GM23338 (cell line): Measurements from ENCODE around the gene ADAMTSL2. TPM values are rescaled to one million over a fixed set of nuclear protein-coding genes. Genes with fewer than 3 reads are reported as not detected.

Experiments used
- ATAC-seq: fragments of 200-7000 bp; cut with Tn5 transposase; 3 replicates; pipeline ENCODE4 v1.9.1; 2020
- DNase-seq: peaks from one replicate; pipeline ENCODE4 v3.0.0-alpha.2; 2015; ENCODE audit warnings: low spot score
- H2AFZ ChIP-seq: fragments of 200-600 bp; sonication (generic); 2 replicates; pipeline ENCODE4 v1.8.0; 2016; ENCODE audit warnings: antibody characterized with exemption, mild to moderate bottlenecking, moderate library complexity
- H3F3A ChIP-seq: fragments of 200-600 bp; sonication (generic); replicated peaks from 2 replicates; pipeline ENCODE4 v1.8.0; 2017; ENCODE audit warnings: antibody characterized with exemption, mixed run types, low read depth
- H3K27ac ChIP-seq: fragments of 200-600 bp; sonication (generic); 2 replicates; pipeline ENCODE4 v1.6.1; 2016; ENCODE audit warnings: low read depth
- H3K27me3 ChIP-seq: fragments of 200-600 bp; sonication (generic); 2 replicates; pipeline ENCODE4 v1.8.0; 2016; ENCODE audit warnings: mild to moderate bottlenecking, mixed run types, moderate library complexity; ENCODE audit not compliant: insufficient read depth
- H3K36me3 ChIP-seq: fragments of 200-600 bp; sonication (generic); 2 replicates; pipeline ENCODE4 v1.8.0; 2016; ENCODE audit warnings: mild to moderate bottlenecking; ENCODE audit not compliant: insufficient read depth
- H3K4me1 ChIP-seq: fragments of 200-600 bp; sonication (generic); 2 replicates; pipeline ENCODE4 v1.8.0; 2016; ENCODE audit warnings: mild to moderate bottlenecking, moderate library complexity; ENCODE audit not compliant: insufficient read depth
- H3K4me2 ChIP-seq: fragments of 200-600 bp; sonication (generic); 2 replicates; pipeline ENCODE4 v1.7.1; 2017; ENCODE audit warnings: mixed run types
- H3K4me3 ChIP-seq: fragments of 200-600 bp; sonication (generic); 2 replicates; pipeline ENCODE4 v1.6.1; 2016; ENCODE audit warnings: mixed run types
- H3K79me2 ChIP-seq: fragments of 200-600 bp; sonication (generic); replicated peaks from 2 replicates; pipeline ENCODE4 v1.8.0; 2017; ENCODE audit warnings: mild to moderate bottlenecking; ENCODE audit not compliant: insufficient read depth
- H3K9me2 ChIP-seq: fragments of 200-600 bp; sonication (generic); 2 replicates; pipeline ENCODE4 v1.8.0; 2017; ENCODE audit not compliant: insufficient read depth
- H4K20me1 ChIP-seq: fragments of 200-600 bp; sonication (generic); replicated peaks from 2 replicates; pipeline ENCODE4 v1.8.0; 2017; ENCODE audit warnings: mild to moderate bottlenecking; ENCODE audit not compliant: insufficient read depth
- H3K27ac Mint-ChIP-seq: 2 replicates; pipeline ENCODE4 v1.8.0; 2020; ENCODE audit warnings: inconsistent platforms, mild to moderate bottlenecking, moderate library complexity, mixed read lengths
- H3K27me3 Mint-ChIP-seq: 3 replicates; pipeline ENCODE4 v1.8.0; 2022; ENCODE audit warnings: low read depth, mild to moderate bottlenecking, moderate library complexity, mixed read lengths, inconsistent platforms; ENCODE audit not compliant: insufficient read depth, poor library complexity
- H3K36me3 Mint-ChIP-seq: 3 replicates; pipeline ENCODE4 v1.8.0; 2021; ENCODE audit warnings: low read depth, mild to moderate bottlenecking, inconsistent platforms, moderate library complexity, mixed read lengths
- H3K4me1 Mint-ChIP-seq: 3 replicates; pipeline ENCODE4 v1.8.0; 2020; ENCODE audit warnings: mild to moderate bottlenecking, inconsistent platforms, mixed read lengths
- H3K4me3 Mint-ChIP-seq: 3 replicates; pipeline ENCODE4 v1.8.0; 2021; ENCODE audit warnings: moderate library complexity, mild to moderate bottlenecking, inconsistent platforms, mixed read lengths
- H3K9me3 Mint-ChIP-seq: 3 replicates; pipeline ENCODE4 v1.8.0; 2020; ENCODE audit warnings: moderate library complexity, mild to moderate bottlenecking, inconsistent platforms, mixed read lengths
- CREB1 ChIP-seq: fragments of 250-450 bp; sonication (Bioruptor Pico); IDR thresholded peaks from 2 replicates; pipeline ENCODE4 v1.5.0; 2020; ENCODE audit warnings: low read depth, mild to moderate bottlenecking, moderate library complexity
- EZH2 ChIP-seq: fragments of 200-600 bp; sonication (generic); IDR thresholded peaks from one replicate; pipeline ENCODE4 v1.8.0; 2017; ENCODE audit warnings: antibody characterized with exemption, mild to moderate bottlenecking, low read depth; ENCODE audit not compliant: unreplicated experiment
- EZH2phosphoT487 ChIP-seq: fragments of 200-600 bp; sonication (generic); IDR thresholded peaks from one replicate; pipeline ENCODE4 v1.8.1; 2018; ENCODE audit warnings: antibody characterized with exemption; ENCODE audit not compliant: unreplicated experiment
- JUNB ChIP-seq: IDR thresholded peaks from one replicate; pipeline ENCODE4 v1.6.1; 2016; ENCODE audit warnings: antibody characterized with exemption; ENCODE audit not compliant: unreplicated experiment
- NANOG ChIP-seq: IDR thresholded peaks from 2 replicates; pipeline ENCODE4 v1.6.1; 2016; ENCODE audit warnings: antibody characterized with exemption, borderline replicate concordance
- POLR2AphosphoS5 ChIP-seq: IDR thresholded peaks from 2 replicates; pipeline ENCODE4 v1.6.1; 2016; ENCODE audit warnings: antibody characterized with exemption, low read depth
- STAT1 ChIP-seq: IDR thresholded peaks from one replicate; pipeline ENCODE4 v1.6.1; 2016; ENCODE audit warnings: antibody characterized with exemption; ENCODE audit not compliant: unreplicated experiment
- ZNF114 ChIP-seq: fragments of 250-450 bp; sonication (Bioruptor Pico); IDR thresholded peaks from 2 replicates; pipeline ENCODE4 v1.5.0; 2020; ENCODE audit warnings: mild to moderate bottlenecking, moderate library complexity
- ZNF331 ChIP-seq: fragments of 250-450 bp; sonication (Bioruptor Pico); IDR thresholded peaks from 2 replicates; pipeline ENCODE4 v1.5.0; 2020; ENCODE audit warnings: low read depth, mild to moderate bottlenecking, moderate library complexity
- polyA plus RNA-seq: library from polyadenylated mRNA; unstranded; fragments of >200 nt; fragmentation: Nextera tagmentation; extraction: Ambion mirVana; gene quantifications from 2 replicates; pipeline ENCODE4 v1.2.1, GENCODE V29; 2016
- total RNA-seq: library from RNA; depleted of rRNA; stranded (reverse); fragments of >200 nt; shearing (Covaris generic); gene quantifications from 2 replicates; pipeline ENCODE4 v1.2.3, GENCODE V29; 2014
- TF ChIP-seq, protein P1 (sequence below), 2 experiments: fragments of 200-600 bp in 1 of 2; sonication (generic) in 1 of 2; conservative IDR thresholded peaks; 2 replicates each; pipeline versions ENCODE4 v1.5.1 to v1.6.1; 2016 to 2017; ENCODE audit warnings: antibody characterized with exemption in 2 of 2, low read depth in 2 of 2, mild to moderate bottlenecking in 2 of 2, moderate library complexity in 1 of 2
- TF ChIP-seq, protein P2 (sequence below): IDR thresholded peaks from 2 replicates; pipeline ENCODE4 v1.6.1; 2016; ENCODE audit warnings: antibody characterized with exemption
- TF ChIP-seq, protein P3 (sequence below): fragments of 250-450 bp; sonication (Bioruptor Pico); IDR thresholded peaks from 2 replicates; pipeline ENCODE4 v1.5.0; 2020; ENCODE audit warnings: mild to moderate bottlenecking, moderate library complexity
- TF ChIP-seq, protein P4 (sequence below): IDR thresholded peaks from one replicate; pipeline ENCODE4 v1.6.1; 2018; ENCODE audit warnings: antibody characterized with exemption; ENCODE audit not compliant: unreplicated experiment

ADAMTSL2 gene
- total and polyA plus RNA-seq, 2 experiments from 2014 or later, result 0.15 to 0.66 TPM

DNA sequence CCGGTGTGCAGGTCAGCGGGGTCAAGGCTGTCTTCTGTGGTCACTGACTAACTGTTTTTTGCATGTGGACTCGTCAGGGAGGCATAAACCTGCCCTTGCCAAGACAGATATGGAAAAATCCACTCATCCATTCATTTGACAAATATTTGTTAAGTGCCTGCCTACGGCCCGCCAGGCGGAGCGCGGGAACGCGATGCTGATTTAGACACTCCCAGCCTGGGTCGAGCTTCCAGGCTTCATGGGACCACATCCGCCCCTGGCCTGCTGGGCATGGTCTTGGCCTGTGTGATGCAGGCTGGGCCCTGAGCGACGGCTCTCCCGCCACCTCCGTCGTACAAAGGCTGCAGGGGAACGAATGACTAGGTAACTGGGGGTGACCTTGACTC is 27.9 kb upstream of the ADAMTSL2 start:
- no peaks in the 10 kb centered on the region for H3K79me2 ChIP-seq
- no peak overlapping the region for H3K27ac ChIP-seq
- no peaks in the 10 kb centered on the region for H3K9me2 ChIP-seq
- DNase-seq, result no peak
- no peak overlapping the region for H3K4me2 ChIP-seq
- TF ChIP-seq, protein P1, sequence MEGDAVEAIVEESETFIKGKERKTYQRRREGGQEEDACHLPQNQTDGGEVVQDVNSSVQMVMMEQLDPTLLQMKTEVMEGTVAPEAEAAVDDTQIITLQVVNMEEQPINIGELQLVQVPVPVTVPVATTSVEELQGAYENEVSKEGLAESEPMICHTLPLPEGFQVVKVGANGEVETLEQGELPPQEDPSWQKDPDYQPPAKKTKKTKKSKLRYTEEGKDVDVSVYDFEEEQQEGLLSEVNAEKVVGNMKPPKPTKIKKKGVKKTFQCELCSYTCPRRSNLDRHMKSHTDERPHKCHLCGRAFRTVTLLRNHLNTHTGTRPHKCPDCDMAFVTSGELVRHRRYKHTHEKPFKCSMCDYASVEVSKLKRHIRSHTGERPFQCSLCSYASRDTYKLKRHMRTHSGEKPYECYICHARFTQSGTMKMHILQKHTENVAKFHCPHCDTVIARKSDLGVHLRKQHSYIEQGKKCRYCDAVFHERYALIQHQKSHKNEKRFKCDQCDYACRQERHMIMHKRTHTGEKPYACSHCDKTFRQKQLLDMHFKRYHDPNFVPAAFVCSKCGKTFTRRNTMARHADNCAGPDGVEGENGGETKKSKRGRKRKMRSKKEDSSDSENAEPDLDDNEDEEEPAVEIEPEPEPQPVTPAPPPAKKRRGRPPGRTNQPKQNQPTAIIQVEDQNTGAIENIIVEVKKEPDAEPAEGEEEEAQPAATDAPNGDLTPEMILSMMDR (conservative IDR thresholded peaks at IDR 0.05; ENCODE audit: low read depth in 2 of 2), result no peak
- no peak for TF ChIP-seq ZNF331 (CRISPR knock-in tag)
- TF ChIP-seq EZH2, result no peak
- TF ChIP-seq, protein P2, sequence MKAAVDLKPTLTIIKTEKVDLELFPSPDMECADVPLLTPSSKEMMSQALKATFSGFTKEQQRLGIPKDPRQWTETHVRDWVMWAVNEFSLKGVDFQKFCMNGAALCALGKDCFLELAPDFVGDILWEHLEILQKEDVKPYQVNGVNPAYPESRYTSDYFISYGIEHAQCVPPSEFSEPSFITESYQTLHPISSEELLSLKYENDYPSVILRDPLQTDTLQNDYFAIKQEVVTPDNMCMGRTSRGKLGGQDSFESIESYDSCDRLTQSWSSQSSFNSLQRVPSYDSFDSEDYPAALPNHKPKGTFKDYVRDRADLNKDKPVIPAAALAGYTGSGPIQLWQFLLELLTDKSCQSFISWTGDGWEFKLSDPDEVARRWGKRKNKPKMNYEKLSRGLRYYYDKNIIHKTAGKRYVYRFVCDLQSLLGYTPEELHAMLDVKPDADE, result no peak
- no peak for TF ChIP-seq EZH2phosphoT487
- TF ChIP-seq CREB1 (CRISPR knock-in tag), result no peak
- TF ChIP-seq, protein P3, sequence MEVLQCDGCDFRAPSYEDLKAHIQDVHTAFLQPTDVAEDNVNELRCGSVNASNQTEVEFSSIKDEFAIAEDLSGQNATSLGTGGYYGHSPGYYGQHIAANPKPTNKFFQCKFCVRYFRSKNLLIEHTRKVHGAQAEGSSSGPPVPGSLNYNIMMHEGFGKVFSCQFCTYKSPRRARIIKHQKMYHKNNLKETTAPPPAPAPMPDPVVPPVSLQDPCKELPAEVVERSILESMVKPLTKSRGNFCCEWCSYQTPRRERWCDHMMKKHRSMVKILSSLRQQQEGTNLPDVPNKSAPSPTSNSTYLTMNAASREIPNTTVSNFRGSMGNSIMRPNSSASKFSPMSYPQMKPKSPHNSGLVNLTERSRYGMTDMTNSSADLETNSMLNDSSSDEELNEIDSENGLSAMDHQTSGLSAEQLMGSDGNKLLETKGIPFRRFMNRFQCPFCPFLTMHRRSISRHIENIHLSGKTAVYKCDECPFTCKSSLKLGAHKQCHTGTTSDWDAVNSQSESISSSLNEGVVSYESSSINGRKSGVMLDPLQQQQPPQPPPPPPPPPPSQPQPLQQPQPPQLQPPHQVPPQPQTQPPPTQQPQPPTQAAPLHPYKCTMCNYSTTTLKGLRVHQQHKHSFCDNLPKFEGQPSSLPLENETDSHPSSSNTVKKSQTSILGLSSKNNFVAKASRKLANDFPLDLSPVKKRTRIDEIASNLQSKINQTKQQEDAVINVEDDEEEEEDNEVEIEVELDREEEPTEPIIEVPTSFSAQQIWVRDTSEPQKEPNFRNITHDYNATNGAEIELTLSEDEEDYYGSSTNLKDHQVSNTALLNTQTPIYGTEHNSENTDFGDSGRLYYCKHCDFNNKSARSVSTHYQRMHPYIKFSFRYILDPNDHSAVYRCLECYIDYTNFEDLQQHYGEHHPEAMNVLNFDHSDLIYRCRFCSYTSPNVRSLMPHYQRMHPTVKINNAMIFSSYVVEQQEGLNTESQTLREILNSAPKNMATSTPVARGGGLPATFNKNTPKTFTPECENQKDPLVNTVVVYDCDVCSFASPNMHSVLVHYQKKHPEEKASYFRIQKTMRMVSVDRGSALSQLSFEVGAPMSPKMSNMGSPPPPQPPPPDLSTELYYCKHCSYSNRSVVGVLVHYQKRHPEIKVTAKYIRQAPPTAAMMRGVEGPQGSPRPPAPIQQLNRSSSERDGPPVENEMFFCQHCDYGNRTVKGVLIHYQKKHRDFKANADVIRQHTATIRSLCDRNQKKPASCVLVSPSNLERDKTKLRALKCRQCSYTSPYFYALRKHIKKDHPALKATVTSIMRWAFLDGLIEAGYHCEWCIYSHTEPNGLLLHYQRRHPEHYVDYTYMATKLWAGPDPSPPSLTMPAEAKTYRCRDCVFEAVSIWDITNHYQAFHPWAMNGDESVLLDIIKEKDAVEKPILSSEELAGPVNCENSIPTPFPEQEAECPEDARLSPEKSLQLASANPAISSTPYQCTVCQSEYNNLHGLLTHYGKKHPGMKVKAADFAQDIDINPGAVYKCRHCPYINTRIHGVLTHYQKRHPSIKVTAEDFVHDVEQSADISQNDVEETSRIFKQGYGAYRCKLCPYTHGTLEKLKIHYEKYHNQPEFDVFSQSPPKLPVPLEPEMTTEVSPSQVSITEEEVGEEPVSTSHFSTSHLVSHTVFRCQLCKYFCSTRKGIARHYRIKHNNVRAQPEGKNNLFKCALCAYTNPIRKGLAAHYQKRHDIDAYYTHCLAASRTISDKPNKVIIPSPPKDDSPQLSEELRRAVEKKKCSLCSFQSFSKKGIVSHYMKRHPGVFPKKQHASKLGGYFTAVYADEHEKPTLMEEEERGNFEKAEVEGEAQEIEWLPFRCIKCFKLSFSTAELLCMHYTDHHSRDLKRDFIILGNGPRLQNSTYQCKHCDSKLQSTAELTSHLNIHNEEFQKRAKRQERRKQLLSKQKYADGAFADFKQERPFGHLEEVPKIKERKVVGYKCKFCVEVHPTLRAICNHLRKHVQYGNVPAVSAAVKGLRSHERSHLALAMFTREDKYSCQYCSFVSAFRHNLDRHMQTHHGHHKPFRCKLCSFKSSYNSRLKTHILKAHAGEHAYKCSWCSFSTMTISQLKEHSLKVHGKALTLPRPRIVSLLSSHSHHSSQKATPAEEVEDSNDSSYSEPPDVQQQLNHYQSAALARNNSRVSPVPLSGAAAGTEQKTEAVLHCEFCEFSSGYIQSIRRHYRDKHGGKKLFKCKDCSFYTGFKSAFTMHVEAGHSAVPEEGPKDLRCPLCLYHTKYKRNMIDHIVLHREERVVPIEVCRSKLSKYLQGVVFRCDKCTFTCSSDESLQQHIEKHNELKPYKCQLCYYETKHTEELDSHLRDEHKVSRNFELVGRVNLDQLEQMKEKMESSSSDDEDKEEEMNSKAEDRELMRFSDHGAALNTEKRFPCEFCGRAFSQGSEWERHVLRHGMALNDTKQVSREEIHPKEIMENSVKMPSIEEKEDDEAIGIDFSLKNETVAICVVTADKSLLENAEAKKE, result no peak
- TF ChIP-seq STAT1, result no peak
- no peak for TF ChIP-seq POLR2AphosphoS5
- TF ChIP-seq, protein P4, sequence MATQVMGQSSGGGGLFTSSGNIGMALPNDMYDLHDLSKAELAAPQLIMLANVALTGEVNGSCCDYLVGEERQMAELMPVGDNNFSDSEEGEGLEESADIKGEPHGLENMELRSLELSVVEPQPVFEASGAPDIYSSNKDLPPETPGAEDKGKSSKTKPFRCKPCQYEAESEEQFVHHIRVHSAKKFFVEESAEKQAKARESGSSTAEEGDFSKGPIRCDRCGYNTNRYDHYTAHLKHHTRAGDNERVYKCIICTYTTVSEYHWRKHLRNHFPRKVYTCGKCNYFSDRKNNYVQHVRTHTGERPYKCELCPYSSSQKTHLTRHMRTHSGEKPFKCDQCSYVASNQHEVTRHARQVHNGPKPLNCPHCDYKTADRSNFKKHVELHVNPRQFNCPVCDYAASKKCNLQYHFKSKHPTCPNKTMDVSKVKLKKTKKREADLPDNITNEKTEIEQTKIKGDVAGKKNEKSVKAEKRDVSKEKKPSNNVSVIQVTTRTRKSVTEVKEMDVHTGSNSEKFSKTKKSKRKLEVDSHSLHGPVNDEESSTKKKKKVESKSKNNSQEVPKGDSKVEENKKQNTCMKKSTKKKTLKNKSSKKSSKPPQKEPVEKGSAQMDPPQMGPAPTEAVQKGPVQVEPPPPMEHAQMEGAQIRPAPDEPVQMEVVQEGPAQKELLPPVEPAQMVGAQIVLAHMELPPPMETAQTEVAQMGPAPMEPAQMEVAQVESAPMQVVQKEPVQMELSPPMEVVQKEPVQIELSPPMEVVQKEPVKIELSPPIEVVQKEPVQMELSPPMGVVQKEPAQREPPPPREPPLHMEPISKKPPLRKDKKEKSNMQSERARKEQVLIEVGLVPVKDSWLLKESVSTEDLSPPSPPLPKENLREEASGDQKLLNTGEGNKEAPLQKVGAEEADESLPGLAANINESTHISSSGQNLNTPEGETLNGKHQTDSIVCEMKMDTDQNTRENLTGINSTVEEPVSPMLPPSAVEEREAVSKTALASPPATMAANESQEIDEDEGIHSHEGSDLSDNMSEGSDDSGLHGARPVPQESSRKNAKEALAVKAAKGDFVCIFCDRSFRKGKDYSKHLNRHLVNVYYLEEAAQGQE, result no peak
- no peak for TF ChIP-seq JUNB
- no peak for TF ChIP-seq NANOG
- TF ChIP-seq ZNF114 (CRISPR knock-in tag), result no peak
- H3F3A ChIP-seq, result no peaks in the 10 kb centered on the region
- no peaks in the 10 kb centered on the region for H4K20me1 ChIP-seq
- Mint-ChIP-seq H3K27ac (no peak overlapping the region), H3K4me1 (peaks cover 18% of the 10 kb centered on the region), H3K36me3 (peaks cover 3% of the 10 kb centered on the region; the same call in 1 of the 3 replicates), H3K27me3 (peaks cover 5% of the 10 kb centered on the region), H3K9me3 (peaks cover 19% of the 10 kb centered on the region), H3K4me3 (no peak overlapping the region)
- no peak overlapping the region for H2AFZ ChIP-seq
- H3K36me3 ChIP-seq, result no peaks in the 10 kb centered on the region
- ATAC-seq, result no peak
- no peaks in the 10 kb centered on the region for H3K27me3 ChIP-seq
- peaks cover 15% of the 10 kb centered on the region for H3K4me1 ChIP-seq
- no peak overlapping the region for H3K4me3 ChIP-seq
